ENCODE data around the gene SAMD9. TPM values are rescaled to one million over a fixed set of nuclear protein-coding genes. Genes with fewer than 3 reads are reported as not detected.

The SAMD9 gene
- 2.0 TPM in 2 replicates for total RNA-seq

DNA sequence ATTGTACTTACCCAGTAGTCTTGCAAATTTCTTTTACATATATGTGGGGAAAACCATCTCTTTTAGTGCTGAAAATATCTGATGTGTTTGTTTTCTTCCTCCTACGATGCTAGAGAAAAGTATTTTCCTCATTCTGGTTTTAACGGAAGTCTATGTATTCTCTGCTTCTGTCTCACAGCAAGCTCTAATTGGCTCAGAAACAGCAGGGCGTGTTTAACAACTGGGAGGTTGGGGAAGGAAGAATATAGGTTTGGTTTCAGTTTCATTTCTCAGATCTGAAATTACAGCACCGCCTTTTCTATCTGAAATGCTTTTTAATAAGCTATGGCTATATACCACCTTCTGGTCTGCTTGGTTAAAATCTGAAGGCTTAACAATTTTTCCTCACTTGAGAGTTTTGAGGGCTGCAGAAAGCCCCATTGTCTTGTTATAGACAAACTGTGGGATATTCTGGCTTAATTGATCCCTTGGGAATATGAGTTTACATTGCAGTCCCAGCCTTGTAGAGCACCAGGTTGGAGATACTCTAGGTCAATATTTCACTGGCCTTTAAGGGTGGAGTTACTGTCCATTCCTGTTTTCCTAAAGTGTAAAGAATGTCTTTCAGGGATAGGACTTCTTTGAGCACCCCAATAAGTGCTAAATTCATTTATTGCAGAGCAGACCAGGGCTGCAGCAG is at the start of gene SAMD9:
SAMD9 (minus strand) TSS at position 128 of the 679 bp plus-strand sequence. CDS start 11,882 bp downstream, outside the sequence.
- Histone ChIP-seq H3K4me3 (ENCODE audit: low read depth, low read length) (peak within 1 kb of the TSS; percentile 39), H3K36me3 (ENCODE audit: control insufficient read depth, insufficient read depth, low read length) (no peaks in the 10 kb centered on the region), H3K27me3 (ENCODE audit: control insufficient read depth, insufficient read depth, low read length) (no peaks in the 10 kb centered on the region)
- TF ChIP-seq, protein P1, sequence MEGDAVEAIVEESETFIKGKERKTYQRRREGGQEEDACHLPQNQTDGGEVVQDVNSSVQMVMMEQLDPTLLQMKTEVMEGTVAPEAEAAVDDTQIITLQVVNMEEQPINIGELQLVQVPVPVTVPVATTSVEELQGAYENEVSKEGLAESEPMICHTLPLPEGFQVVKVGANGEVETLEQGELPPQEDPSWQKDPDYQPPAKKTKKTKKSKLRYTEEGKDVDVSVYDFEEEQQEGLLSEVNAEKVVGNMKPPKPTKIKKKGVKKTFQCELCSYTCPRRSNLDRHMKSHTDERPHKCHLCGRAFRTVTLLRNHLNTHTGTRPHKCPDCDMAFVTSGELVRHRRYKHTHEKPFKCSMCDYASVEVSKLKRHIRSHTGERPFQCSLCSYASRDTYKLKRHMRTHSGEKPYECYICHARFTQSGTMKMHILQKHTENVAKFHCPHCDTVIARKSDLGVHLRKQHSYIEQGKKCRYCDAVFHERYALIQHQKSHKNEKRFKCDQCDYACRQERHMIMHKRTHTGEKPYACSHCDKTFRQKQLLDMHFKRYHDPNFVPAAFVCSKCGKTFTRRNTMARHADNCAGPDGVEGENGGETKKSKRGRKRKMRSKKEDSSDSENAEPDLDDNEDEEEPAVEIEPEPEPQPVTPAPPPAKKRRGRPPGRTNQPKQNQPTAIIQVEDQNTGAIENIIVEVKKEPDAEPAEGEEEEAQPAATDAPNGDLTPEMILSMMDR (IDR thresholded peaks at IDR 0.05; ENCODE audit: insufficient read depth, low read length, poor library complexity, severe bottlenecking): no peak
- peak; percentile 26 for DNase-seq (ENCODE audit: low read depth)

DNA sequence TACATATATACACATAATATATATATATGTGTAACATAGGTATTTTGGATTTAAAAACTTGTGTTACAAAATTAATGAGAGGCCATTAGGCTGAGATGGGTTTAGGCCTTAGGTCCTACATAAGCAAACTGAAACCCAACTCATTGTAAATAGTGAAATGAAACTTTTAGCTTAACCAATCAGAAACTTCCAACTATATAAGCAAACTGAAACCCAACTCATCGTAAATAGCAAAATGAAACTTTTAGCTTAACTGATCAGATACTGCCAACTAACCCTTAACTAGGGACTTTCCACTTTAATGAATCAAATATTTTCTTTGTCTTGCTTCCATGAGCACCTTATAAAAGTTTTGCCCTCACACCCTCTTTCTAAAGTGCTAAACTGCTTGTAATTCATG is 47.7 kb upstream of the SAMD9 start:
- H3K4me3 ChIP-seq (ENCODE audit: low read depth, low read length): no peak overlapping the region
- no peaks in the 10 kb centered on the region for H3K36me3 ChIP-seq (ENCODE audit: control insufficient read depth, insufficient read depth, low read length)
- TF ChIP-seq, protein P1 (IDR thresholded peaks at IDR 0.05; ENCODE audit: insufficient read depth, low read length, poor library complexity, severe bottlenecking): no peak
- no peak for DNase-seq (ENCODE audit: low read depth)
- H3K27me3 ChIP-seq (ENCODE audit: control insufficient read depth, insufficient read depth, low read length): no peaks in the 10 kb centered on the region

DNA sequence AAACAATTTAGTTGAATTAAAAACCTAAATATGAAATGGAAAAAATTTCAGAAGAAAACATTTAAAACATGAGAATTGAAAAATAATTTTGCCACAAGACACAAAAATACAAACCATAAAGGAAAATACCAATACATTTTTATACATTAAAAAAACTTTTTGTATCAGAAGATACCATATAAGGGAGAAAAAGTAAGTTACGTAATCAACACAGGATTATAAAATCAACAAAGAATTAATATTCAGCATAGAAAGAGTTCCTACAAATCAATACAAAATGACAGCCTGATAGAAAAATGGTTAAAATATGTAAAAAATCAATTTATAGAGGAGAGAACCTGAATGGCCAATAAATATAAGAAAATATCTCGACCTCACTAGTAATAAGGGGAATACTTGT is 47.0 kb upstream of the SAMD9 start:
- Histone ChIP-seq H3K36me3 (ENCODE audit: control insufficient read depth, insufficient read depth, low read length) (no peaks in the 10 kb centered on the region), H3K27me3 (ENCODE audit: control insufficient read depth, insufficient read depth, low read length) (no peaks in the 10 kb centered on the region), H3K4me3 (ENCODE audit: low read depth, low read length) (no peak overlapping the region)
- no peak for DNase-seq (ENCODE audit: low read depth)
- TF ChIP-seq, protein P1 (IDR thresholded peaks at IDR 0.05; ENCODE audit: insufficient read depth, low read length, poor library complexity, severe bottlenecking): no peak

DNA sequence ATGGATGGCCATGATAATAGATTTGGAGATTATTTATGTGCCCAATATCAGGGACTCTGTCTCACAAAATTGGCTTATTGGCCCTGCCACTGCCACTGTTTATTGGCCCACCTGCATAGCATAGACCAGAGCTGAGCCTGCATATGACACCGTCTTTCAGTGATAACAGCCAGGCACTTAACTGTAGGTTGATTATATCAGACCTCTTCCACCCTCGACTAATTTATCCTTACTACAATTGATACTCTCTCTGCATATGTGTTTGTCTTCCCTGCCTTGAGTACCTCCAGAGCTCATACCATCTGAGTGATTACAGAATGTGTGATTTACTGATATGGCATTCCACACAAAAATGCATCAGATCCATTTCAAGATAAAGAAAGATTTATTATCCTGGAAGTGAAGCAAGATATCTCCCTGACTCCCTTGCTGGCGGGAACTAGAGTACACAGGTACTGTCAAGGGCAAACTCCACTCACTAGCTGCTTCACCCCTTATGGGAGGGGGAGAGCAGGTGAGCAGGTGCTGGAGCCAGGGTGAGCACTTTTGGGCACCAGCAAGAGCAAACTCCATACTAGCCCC is 43.5 kb upstream of the SAMD9 start:
- Histone ChIP-seq H3K27me3 (ENCODE audit: control insufficient read depth, insufficient read depth, low read length) (no peaks in the 10 kb centered on the region), H3K36me3 (ENCODE audit: control insufficient read depth, insufficient read depth, low read length) (no peaks in the 10 kb centered on the region), H3K4me3 (ENCODE audit: low read depth, low read length) (no peak overlapping the region)
- no peak for DNase-seq (ENCODE audit: low read depth)
- TF ChIP-seq, protein P1 (IDR thresholded peaks at IDR 0.05; ENCODE audit: insufficient read depth, low read length, poor library complexity, severe bottlenecking): no peak

DNA sequence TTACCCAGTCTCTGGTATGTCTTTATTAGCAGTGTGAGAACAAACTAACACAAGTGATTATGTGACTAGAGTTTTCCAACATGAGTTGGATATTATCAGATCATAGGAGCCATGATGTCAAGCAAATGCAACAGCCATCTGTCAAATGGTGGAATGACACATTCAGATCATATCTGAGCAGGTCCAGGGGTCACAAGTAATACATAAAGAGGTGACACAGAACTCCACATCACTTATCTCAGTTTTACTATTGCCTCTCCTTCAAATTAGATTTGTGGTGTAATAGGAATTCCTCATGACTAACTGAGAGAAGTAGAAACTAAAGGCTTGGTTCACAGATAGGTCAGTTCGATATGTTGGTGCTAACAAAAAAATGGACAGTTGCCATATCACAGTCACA is 42.6 kb upstream of the SAMD9 start:
- Histone ChIP-seq H3K36me3 (ENCODE audit: control insufficient read depth, insufficient read depth, low read length) (no peaks in the 10 kb centered on the region), H3K4me3 (ENCODE audit: low read depth, low read length) (no peak overlapping the region), H3K27me3 (ENCODE audit: control insufficient read depth, insufficient read depth, low read length) (no peaks in the 10 kb centered on the region)
- TF ChIP-seq, protein P1 (IDR thresholded peaks at IDR 0.05; ENCODE audit: insufficient read depth, low read length, poor library complexity, severe bottlenecking): no peak
- DNase-seq (ENCODE audit: low read depth): no peak

Data from kidney epithelial cell (primary cell).